Activated B cell treated with CpG ODN at 0.5 μM for 24 hours (primary cell): Measurements from ENCODE around the gene C5AR2. TPM values are rescaled to one million over a fixed set of nuclear protein-coding genes. Genes with fewer than 3 reads are reported as not detected.

Source experiments
- ATAC-seq: fragments of 200-7000 bp; cut with Tn5 transposase; one replicate; pipeline ENCODE4 v1.10.0; 2021; ENCODE audit warnings: low read depth, mild to moderate bottlenecking, moderate library complexity
- CTCF ChIA-PET: fragments of 350-600 bp; sonication (Branson Sonifier 250); formaldehyde crosslinking; loops from one replicate; lab custom pipeline; 2021; ENCODE audit warnings: antibody characterized with exemption; lab: Charles Lee
- POLR2A ChIA-PET: fragments of 350-600 bp; sonication (Branson Sonifier 250); formaldehyde crosslinking; loops from one replicate; lab custom pipeline; 2021; ENCODE audit warnings: antibody characterized with exemption; lab: Charles Lee
- DNase-seq: peaks from one replicate; pipeline ENCODE4 v3.0.0; 2022
- H3K27ac Mint-ChIP-seq: one replicate; pipeline ENCODE4 v1.8.0; 2020; ENCODE audit warnings: mixed read lengths
- H3K27me3 Mint-ChIP-seq: one replicate; pipeline ENCODE4 v1.8.0; 2021; ENCODE audit warnings: mixed read lengths
- H3K36me3 Mint-ChIP-seq: one replicate; pipeline ENCODE4 v1.8.0; 2021; ENCODE audit warnings: low read depth, mixed read lengths
- H3K4me1 Mint-ChIP-seq: one replicate; pipeline ENCODE4 v1.8.0; 2021; ENCODE audit warnings: mixed read lengths
- H3K4me3 Mint-ChIP-seq: one replicate; pipeline ENCODE4 v1.8.0; 2020; ENCODE audit warnings: mild to moderate bottlenecking, mixed read lengths
- H3K9me3 Mint-ChIP-seq: one replicate; pipeline ENCODE4 v1.8.0; 2020; ENCODE audit warnings: mixed read lengths
- CTCF ChIP-seq: fragments of 200-600 bp; IDR thresholded peaks from one replicate; pipeline ENCODE4 v1.8.0; 2022; ENCODE audit warnings: antibody characterized with exemption, mild to moderate bottlenecking
- intact Hi-C: fragments of 100-400 bp; cut with micrococcal nuclease; formaldehyde crosslinking; loops from one replicate; pipeline ENCODE4 v1.15.1; 2024
- total RNA-seq: library from RNA; stranded (reverse); gene quantifications from 2 replicates; pipeline ENCODE4 v1.2.3, GENCODE V29; 2022

The C5AR2 gene
- total RNA-seq, 1 donor from 2014 or later = 0.42 TPM

DNA sequence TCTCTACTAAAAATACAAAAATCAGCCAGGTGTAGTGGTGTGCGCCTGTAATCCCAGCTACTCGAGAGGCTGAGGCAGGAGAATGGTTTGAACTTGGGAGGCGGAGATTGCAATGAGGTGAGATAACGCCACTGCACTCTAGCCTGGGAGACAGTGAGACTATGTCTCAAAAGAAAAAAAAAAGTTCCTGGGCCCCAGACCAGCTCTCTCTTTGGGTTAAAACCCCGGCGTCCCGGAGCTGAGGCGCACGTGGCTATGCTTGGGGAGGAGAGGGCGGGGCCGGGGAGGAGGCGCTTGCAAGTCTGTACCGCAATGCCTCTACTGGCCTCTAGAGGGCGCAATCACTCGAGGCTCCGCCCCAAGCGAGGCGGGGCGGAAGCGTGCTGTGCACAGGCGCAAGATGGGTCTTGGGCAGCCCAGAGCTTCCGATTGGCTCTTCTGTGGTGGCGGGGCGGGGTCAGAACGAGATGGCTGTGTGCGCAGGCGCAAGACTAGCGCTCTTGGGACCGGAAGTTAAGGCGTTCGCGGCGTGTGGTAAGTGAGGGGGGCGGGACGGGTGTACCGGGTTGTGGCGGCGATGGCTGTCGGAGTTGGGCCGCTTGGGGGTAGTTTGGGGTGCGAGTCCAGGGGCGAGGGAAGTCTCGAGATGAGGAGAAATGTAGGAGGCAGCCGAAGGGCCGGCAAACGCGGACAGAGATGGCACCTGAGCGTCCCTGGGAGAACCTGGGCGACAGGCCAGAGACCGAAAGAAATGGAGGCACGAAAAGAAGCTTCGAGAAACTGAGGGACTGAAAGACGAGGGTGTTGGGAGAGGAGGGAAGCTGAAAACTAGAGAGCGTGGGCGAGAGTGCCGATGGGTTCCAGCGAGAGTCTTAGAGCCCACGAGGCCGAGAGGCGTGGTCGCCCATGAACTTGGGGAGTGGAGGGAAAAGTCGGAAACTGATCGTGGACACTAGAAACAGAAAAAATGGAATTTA, 17.1 kb downstream of the C5AR2 start, which contains the start of gene DHX34:
Gene DHX34, plus strand, starts transcription at position 497 of the 977 bp plus-strand sequence. CDS start 3,716 bp downstream, outside the sequence.
- H3K27me3 Mint-ChIP-seq = no peaks in the 10 kb centered on the region
- H3K4me1 Mint-ChIP-seq = peaks cover 40% of the 10 kb centered on the region
- CTCF ChIA-PET = interaction anchor here (0.6 to 2.0 kb wide), 15 partner anchors 9 to 270 kb away, joined by 3 to 12 read pairs (median 3); partner anchors contain the start of genes C5AR1, CCDC9, INAFM1 and KPTN

DNA sequence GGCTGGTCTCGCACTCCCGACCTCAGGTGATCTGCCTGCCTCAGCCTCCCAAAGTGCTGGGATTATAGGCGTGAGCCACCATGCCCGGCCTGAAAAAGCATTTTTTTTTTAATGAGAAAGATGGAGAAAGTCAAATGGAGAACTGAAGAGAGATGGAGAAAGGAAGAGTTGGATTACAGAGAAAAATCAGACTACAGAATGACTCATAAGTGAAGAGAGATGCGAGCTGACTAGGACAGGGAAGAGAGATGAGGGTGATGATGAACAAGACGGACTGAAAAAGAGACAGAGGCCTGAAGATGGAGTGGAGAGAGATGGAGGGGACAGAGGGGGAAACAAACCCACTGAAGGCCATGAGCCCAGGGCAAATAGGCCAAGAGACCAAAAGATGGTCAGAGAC, 18.7 kb downstream of the C5AR2 start:
- peaks cover 46% of the 10 kb centered on the region for H3K36me3 Mint-ChIP-seq
- H3K9me3 Mint-ChIP-seq = no peaks in the 10 kb centered on the region
- no peak for TF ChIP-seq CTCF
- ChIA-PET POLR2A (no interaction called here), CTCF (interaction anchor here (1.4 kb wide), 1 partner anchor 55 kb away, joined by 3 read pairs; no protein-coding TSS in a partner anchor)
- intact Hi-C loops = no loop called here
- no peak for DNase-seq
- no peaks in the 10 kb centered on the region for H3K27me3 Mint-ChIP-seq
- no peak overlapping the region for H3K27ac Mint-ChIP-seq
- H3K4me3 Mint-ChIP-seq = no peak overlapping the region
- no peak for ATAC-seq
- peaks cover 40% of the 10 kb centered on the region for H3K4me1 Mint-ChIP-seq

More for the DNA sequence above, 17.1 kb downstream of the C5AR2 start, which contains the start of gene DHX34:
- intact Hi-C loops = loop anchor here (1.0 to 2.0 kb wide), 6 partner anchors 60 to 1354 kb away; partner anchors contain the start of genes BICRA, CCDC61, CCDC9 and NAPA
- Mint-ChIP-seq H3K36me3 (peaks cover 35% of the 10 kb centered on the region), H3K4me3 (peak within 1 kb of the TSS; percentile 98), H3K27ac (peak within 1 kb of the TSS; percentile 90), H3K9me3 (no peaks in the 10 kb centered on the region)
- POLR2A ChIA-PET = interaction anchor here (0.5 to 1.5 kb wide), 18 partner anchors 47 to 1578 kb away, joined by 3 to 11 read pairs (median 4); partner anchors contain the start of genes CCDC9, INAFM1, NOP53 and ZC3H4
- peak; percentile 98 for ATAC-seq
- peak; percentile 99 for DNase-seq
- TF ChIP-seq CTCF = peak; percentile 65

DNA sequence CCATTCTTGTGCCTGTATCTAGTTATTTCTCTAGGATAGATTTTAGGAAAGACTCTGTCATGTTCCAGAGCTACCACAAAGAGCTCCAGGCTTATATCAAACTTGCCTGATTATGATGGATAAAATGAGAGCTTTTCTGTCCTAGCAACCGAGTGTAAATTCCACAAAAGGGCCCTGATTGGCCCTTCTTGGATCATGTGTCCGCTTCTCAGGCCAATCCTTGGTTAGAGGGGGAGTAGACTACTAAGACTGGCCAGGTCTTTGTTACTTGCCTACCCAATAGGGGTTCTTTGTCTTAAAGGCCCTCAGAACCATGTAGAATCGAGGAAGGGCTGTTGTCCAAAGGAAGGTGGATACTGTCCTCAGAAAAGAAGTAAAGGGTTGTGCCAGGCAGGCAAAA, 19.6 kb downstream of the C5AR2 start:
- intact Hi-C loops = no loop called here
- DNase-seq = no peak
- ATAC-seq = no peak
- Mint-ChIP-seq H3K9me3 (no peaks in the 10 kb centered on the region), H3K27ac (no peak overlapping the region), H3K4me1 (peaks cover 40% of the 10 kb centered on the region), H3K27me3 (no peaks in the 10 kb centered on the region), H3K4me3 (peak overlapping the region; percentile 15), H3K36me3 (peaks cover 55% of the 10 kb centered on the region)
- ChIA-PET CTCF (no interaction called here), POLR2A (no interaction called here)
- TF ChIP-seq CTCF = no peak

- peaks cover 60% of the 10 kb centered on the region for H3K36me3 Mint-ChIP-seq
- CTCF ChIA-PET = no interaction called here
- no peaks in the 10 kb centered on the region for H3K27me3 Mint-ChIP-seq
Measured at GRCh38 chr19:47352095-47352494, 20.1 kb downstream of the C5AR2 start.

More at GRCh38 chr19:47352095-47352494, 20.1 kb downstream of the C5AR2 start:
- Mint-ChIP-seq H3K4me1 (peaks cover 40% of the 10 kb centered on the region), H3K9me3 (no peaks in the 10 kb centered on the region), H3K27ac (no peak overlapping the region), H3K4me3 (no peak overlapping the region)
- ATAC-seq = no peak
- POLR2A ChIA-PET = no interaction called here
- intact Hi-C loops = no loop called here
- DNase-seq = no peak
- no peak for TF ChIP-seq CTCF
